Measurements from ENCODE around the gene F2R. TPM values are rescaled to one million over a fixed set of nuclear protein-coding genes. Genes with fewer than 3 reads are reported as not detected.
A peak's percentile ranks its signal among the peaks of the same experiment; 100 is the strongest.

The F2R gene
- total and polyA plus RNA-seq, 10 of the 15 experiments (the other 5 are each of a cell fraction or from before 2014, with no cell fraction given) = 1.8 to 75.4 (median 8.0) TPM

DNA sequence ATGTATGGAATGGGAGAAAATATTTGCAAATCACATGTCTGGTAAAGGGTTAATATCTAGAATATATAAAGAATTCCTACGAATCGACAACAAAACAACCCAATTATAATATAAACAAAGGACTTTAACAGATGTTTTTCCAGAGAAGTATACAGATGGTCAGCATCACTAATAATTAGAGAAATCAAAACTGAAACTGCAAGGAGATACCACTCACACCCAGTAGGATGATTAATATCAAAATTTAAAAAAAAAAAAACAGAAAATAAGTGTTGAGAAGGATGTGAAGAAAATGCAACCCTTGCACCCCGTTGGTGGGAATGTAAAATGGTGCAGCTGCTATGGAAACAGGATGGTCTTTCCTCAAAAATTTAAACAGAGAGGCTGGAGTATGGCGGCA, 34.6 kb upstream of the F2R start:
- H2AFZ ChIP-seq (ENCODE audit: control insufficient read depth, low read depth, low read length) = no peak overlapping the region
- intact Hi-C loops (cut with micrococcal nuclease; ENCODE audit: unreplicated experiment) = no loop called here
- no peaks in the 10 kb centered on the region for H3K4me1 ChIP-seq (ENCODE audit: control insufficient read depth, insufficient read depth, low read length)
- 27% methylated on average over 4 of the region's 4 CpGs for WGBS (ENCODE audit: insufficient coverage, insufficient replicate concordance, low lambda C conversion rate, missing lambda C conversion rate)
- in situ Hi-C loops (cut with MboI) = no loop called here
- ChIA-PET POLR2A (no interaction called here), CTCF (interaction anchor here (1.1 to 2.9 kb wide), 3 partner anchors 8 to 93 kb away, joined by 3 to 9 read pairs (median 3); no protein-coding TSS in a partner anchor), RAD21 (ENCODE audit: unreplicated experiment) (interaction anchor here (0.5 to 1.2 kb wide), 2 partner anchors 72 to 278 kb away, joined by 3 to 4 read pairs; partner anchors contain the start of gene IQGAP2), SMC1A (ENCODE audit: uncharacterized antibody, unreplicated experiment) (interaction anchor here (0.6 kb wide), 1 partner anchor 37 kb away, joined by 3 read pairs; no protein-coding TSS in a partner anchor)
- H4K20me1 ChIP-seq (ENCODE audit: control insufficient read depth, insufficient read depth) = no peaks in the 10 kb centered on the region
- H3K36me3 ChIP-seq (ENCODE audit: control insufficient read depth in 2 of 2, insufficient read depth in 2 of 2, low read length in 1 of 2) = no peaks in the 10 kb centered on the region
- ATAC-seq (peak; percentile 66), FAIRE-seq (no peak), DNase-seq (ENCODE audit: low read depth, low spot score) (no peak)
- no peaks in the 10 kb centered on the region for H3K79me2 ChIP-seq (ENCODE audit: control insufficient read depth, insufficient read depth, low read length)
- no TSS peak for BruUV-seq (replicated peaks)
- no peak overlapping the region for H3K4me2 ChIP-seq (ENCODE audit: control insufficient read depth, insufficient read depth)
- no peak for TF ChIP-seq RFX5 (IDR thresholded peaks at IDR 0.05; ENCODE audit: low read depth, low read length)
- TF ChIP-seq JUNB (IDR thresholded peaks at IDR 0.05) = peak; percentile 53
- no peak overlapping the region for H3K27ac ChIP-seq (ENCODE audit: control insufficient read depth, insufficient read depth)
- H3K4me3 ChIP-seq = no peak overlapping the region
- no peaks in the 10 kb centered on the region for H3K27me3 ChIP-seq (replicated peaks in 1 of 2; ENCODE audit: control insufficient read depth in 2 of 2, insufficient read depth in 2 of 2, low read length in 1 of 2)
- no peaks in the 10 kb centered on the region for H3K9me3 ChIP-seq (replicated peaks; ENCODE audit: control insufficient read depth, insufficient read depth, low read length)
- H3K9ac ChIP-seq (ENCODE audit: control insufficient read depth, insufficient read depth, low read length) = no peak overlapping the region

DNA sequence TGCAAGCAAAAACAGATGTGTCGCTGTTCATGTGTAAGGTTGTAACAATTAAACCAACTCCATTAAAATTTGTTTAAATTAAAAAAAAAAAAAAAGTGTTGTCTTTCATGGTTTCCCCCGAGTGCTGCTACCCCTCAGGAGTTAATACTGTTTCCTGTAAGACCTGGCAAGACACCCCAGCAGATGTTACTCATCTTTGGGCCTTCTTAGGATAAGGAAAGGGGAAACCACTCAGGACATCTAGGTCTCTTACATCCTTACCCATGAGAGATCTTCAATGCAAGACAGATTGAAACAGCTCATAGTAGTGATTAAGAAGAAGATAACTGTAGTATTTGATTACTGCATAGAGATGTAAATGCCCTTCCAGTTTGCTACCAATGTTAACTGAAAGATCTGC, 33.5 kb upstream of the F2R start:
- TF ChIP-seq MTA3 (IDR thresholded peaks at IDR 0.05; ENCODE audit: borderline replicate concordance, low read length) = no peak
- TF ChIP-seq EP300 (IDR thresholded peaks at IDR 0.05; ENCODE audit: borderline replicate concordance in 1 of 2, control insufficient read depth in 1 of 2, low read depth in 2 of 2, low read length in 2 of 2) = no peak
- no peak for TF ChIP-seq BRCA1 (IDR thresholded peaks at IDR 0.05; ENCODE audit: low read depth, low read length)
- TF ChIP-seq, protein P1, sequence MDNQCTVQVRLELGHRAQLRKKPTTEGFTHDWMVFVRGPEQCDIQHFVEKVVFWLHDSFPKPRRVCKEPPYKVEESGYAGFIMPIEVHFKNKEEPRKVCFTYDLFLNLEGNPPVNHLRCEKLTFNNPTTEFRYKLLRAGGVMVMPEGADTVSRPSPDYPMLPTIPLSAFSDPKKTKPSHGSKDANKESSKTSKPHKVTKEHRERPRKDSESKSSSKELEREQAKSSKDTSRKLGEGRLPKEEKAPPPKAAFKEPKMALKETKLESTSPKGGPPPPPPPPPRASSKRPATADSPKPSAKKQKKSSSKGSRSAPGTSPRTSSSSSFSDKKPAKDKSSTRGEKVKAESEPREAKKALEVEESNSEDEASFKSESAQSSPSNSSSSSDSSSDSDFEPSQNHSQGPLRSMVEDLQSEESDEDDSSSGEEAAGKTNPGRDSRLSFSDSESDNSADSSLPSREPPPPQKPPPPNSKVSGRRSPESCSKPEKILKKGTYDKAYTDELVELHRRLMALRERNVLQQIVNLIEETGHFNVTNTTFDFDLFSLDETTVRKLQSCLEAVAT (IDR thresholded peaks at IDR 0.05) = no peak
- no peak for TF ChIP-seq CBX5 (IDR thresholded peaks at IDR 0.05; ENCODE audit: low read depth)
- TF ChIP-seq, protein P2, sequence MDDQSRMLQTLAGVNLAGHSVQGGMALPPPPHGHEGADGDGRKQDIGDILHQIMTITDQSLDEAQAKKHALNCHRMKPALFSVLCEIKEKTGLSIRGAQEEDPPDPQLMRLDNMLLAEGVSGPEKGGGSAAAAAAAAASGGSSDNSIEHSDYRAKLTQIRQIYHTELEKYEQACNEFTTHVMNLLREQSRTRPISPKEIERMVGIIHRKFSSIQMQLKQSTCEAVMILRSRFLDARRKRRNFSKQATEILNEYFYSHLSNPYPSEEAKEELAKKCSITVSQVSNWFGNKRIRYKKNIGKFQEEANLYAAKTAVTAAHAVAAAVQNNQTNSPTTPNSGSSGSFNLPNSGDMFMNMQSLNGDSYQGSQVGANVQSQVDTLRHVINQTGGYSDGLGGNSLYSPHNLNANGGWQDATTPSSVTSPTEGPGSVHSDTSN (IDR thresholded peaks at IDR 0.05; ENCODE audit: insufficient replicate concordance, low read depth, low read length) = no peak
- FAIRE-seq (no peak), ATAC-seq (no peak), DNase-seq (ENCODE audit: low read depth, low spot score) (no peak)
- Histone ChIP-seq H3K36me3 (ENCODE audit: control insufficient read depth in 2 of 2, insufficient read depth in 2 of 2, low read length in 1 of 2) (no peaks in the 10 kb centered on the region), H3K4me3 (no peak overlapping the region), H3K27me3 (replicated peaks in 1 of 2; ENCODE audit: control insufficient read depth in 2 of 2, insufficient read depth in 2 of 2, low read length in 1 of 2) (no peaks in the 10 kb centered on the region), H3K9me3 (replicated peaks; ENCODE audit: control insufficient read depth, insufficient read depth, low read length) (no peaks in the 10 kb centered on the region), H3K4me1 (ENCODE audit: control insufficient read depth, insufficient read depth, low read length) (no peaks in the 10 kb centered on the region), H4K20me1 (ENCODE audit: control insufficient read depth, insufficient read depth) (no peaks in the 10 kb centered on the region), H3K27ac (ENCODE audit: control insufficient read depth, insufficient read depth) (no peak overlapping the region), H2AFZ (ENCODE audit: control insufficient read depth, low read depth, low read length) (no peak overlapping the region), H3K9ac (ENCODE audit: control insufficient read depth, insufficient read depth, low read length) (no peak overlapping the region), H3K79me2 (ENCODE audit: control insufficient read depth, insufficient read depth, low read length) (no peaks in the 10 kb centered on the region), H3K4me2 (ENCODE audit: control insufficient read depth, insufficient read depth) (no peak overlapping the region)
- 62% methylated on average over 2 of the region's 2 CpGs for WGBS (ENCODE audit: insufficient coverage, insufficient replicate concordance, low lambda C conversion rate, missing lambda C conversion rate)
- ChIA-PET CTCF (interaction anchor here (1.2 to 2.9 kb wide), 3 partner anchors 9 to 92 kb away, joined by 3 to 9 read pairs (median 4); no protein-coding TSS in a partner anchor), RAD21 (ENCODE audit: unreplicated experiment) (interaction anchor here (1.2 kb wide), 2 partner anchors 23 to 93 kb away, joined by 3 read pairs; no protein-coding TSS in a partner anchor), SMC1A (ENCODE audit: uncharacterized antibody, unreplicated experiment) (interaction anchor here (1.3 kb wide), 1 partner anchor 15 kb away, joined by 4 read pairs; no protein-coding TSS in a partner anchor), POLR2A (no interaction called here)
- intact Hi-C loops (cut with micrococcal nuclease; ENCODE audit: unreplicated experiment) (no loop called here), in situ Hi-C loops (cut with MboI) (no loop called here)
- no TSS peak for BruUV-seq (replicated peaks)
